ENCODE results near the gene SPATA25.
"Not testable (repeated sequence)": the region's sequence is repeated elsewhere in the genome, so short reads cannot be mapped to it uniquely, and the experiment has no call there.

Gene SPATA25

GRCh38 chr20:45892828-45893500, 5.5 kb upstream of the SPATA25 start:
- DNase-seq, result no peak

- DNase-seq, result no peak
These were observed 4.8 kb upstream of the SPATA25 start for GRCh38 chr20:45892049-45892825.

DNA sequence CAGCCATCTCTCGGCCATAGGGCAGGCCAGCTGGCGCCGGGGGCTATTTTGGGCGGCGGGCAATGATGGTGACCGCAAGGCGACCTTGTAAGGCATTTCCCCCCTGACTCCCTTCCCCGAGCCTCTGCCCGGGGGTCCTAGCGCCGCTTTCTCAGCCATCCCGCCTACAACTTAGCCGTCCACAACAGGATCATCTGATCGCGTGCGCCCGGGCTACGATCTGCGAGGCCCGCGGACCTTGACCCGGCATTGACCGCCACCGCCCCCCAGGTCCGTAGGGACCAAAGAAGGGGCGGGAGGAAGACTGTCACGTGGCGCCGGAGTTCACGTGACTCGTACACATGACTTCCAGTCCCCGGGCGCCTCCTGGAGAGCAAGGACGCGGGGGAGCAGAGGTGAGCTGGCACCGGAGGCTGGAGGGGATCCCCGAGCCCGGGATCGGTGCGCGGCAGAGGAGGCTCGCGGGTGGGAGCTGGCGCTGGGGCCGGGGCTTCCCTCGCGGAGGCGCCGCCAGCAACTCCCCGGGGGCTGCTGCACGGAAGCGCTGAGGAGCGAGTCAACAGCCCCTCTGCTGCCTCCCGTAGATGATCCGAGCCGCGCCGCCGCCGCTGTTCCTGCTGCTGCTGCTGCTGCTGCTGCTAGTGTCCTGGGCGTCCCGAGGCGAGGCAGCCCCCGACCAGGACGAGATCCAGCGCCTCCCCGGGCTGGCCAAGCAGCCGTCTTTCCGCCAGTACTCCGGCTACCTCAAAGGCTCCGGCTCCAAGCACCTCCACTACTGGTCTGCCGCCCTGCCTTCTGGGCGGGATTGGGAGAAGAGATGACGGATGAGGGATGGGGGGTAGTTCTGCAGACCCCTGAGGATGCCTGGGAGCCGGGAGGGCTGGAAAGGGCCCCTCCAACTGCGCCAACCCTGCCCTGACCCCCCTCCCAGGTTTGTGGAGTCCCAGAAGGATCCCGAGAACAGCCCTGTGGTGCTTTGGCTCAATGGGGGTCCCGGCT, 3.9 kb upstream of the SPATA25 start, which contains the start of the genes CTSA and NEURL2:
Gene CTSA (plus strand): TSS at position 351 of the 999 bp plus-strand sequence. CDS start 234 bp downstream, at position 585.
Gene NEURL2 (minus strand): TSS at position 224 of the 999 bp plus-strand sequence. CDS start 217 bp downstream, at position 7.
- DNase-seq, result peak; percentile 84 to 87

DNA sequence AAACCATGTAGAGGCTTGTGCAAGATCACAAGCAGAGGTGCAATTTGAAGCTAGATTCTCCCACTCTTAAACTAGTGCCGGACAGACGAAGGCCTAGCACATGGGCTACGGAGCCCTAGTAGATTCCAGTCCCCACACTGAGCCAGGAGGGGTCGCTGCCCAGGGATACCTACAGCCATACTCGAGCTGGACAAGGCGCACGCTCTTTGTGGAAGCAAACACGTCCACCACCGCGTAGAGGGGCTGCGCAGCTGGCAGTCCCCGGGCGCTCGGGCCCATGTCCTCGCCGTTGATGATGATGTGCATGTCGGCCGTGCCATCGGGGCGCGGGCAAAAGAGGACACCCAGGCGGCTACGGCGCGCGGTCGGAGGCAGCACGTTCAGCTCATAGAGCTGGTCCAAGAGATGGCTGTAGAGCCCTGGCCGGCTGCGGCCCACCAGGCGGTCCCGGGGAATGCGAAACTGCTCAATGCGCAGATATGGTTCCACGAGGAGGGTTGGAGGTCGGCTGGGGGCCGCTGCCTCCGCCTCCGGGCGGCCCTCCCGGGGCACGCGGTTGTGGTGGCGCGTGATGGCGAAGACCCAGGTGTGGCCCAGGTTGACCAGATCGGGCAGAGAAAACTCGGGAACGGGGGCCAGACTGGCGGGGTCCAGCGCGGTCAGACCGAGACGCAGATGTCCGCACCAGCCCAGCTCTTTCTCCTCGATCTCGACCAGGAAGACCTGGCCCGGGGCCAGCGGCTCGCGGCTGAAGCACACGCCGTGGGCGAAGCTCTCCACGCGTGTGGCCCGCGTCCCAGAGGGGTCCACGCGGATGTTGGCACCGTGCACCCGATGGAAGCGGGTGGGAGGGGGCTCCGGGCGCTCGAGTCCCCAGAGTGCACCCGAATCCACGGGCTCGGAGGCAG, 2.9 kb upstream of the SPATA25 start:
- peak; percentile 46 to 47 for DNase-seq

DNA sequence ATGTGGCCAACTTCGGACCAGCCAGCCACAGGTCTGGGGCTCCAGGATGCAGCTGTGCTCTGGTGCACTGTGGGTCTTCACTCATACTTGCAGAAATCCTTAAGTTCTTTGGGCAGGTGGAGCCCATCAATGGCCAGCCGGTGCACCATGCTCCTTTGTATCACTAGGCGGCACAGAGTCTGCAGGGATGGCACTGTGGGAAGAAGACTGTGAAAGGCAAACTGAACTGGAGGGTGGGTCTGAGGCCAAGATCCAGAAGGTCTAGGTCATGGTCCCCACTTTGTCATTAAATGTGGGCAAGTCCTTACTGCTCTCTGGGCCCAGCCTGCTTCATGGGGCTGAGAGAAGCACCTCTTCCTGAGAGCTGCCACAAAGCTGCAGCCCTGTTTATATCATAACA, 1.3 kb upstream of the SPATA25 start:
- no peak for DNase-seq

GRCh38 chr20:45886590-45887345, 654 bp downstream of the SPATA25 start:
- DNase-seq, result no peak

DNA sequence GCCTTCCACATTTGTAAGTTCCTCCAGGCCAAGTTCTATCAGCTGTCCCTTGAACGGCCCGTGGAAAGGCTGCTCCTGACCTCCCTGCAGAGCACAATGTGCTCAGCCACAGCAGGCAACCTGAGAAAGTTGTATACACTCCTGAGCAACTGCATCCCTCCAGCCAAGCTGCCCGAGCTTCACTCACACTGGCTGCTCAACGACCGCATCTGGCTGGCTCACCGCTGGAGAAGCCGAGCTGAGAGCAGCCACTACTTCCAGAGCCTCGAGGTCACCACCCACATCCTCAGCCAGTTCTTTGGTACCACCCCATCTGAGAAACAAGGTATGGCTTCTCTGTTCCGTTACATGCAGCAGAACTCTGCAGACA, 4.3 kb downstream of the SPATA25 start:
- DNase-seq, result no peak

GRCh38 chr20:45882469-45883099, 4.8 kb downstream of the SPATA25 start:
- DNase-seq, result no peak

DNA sequence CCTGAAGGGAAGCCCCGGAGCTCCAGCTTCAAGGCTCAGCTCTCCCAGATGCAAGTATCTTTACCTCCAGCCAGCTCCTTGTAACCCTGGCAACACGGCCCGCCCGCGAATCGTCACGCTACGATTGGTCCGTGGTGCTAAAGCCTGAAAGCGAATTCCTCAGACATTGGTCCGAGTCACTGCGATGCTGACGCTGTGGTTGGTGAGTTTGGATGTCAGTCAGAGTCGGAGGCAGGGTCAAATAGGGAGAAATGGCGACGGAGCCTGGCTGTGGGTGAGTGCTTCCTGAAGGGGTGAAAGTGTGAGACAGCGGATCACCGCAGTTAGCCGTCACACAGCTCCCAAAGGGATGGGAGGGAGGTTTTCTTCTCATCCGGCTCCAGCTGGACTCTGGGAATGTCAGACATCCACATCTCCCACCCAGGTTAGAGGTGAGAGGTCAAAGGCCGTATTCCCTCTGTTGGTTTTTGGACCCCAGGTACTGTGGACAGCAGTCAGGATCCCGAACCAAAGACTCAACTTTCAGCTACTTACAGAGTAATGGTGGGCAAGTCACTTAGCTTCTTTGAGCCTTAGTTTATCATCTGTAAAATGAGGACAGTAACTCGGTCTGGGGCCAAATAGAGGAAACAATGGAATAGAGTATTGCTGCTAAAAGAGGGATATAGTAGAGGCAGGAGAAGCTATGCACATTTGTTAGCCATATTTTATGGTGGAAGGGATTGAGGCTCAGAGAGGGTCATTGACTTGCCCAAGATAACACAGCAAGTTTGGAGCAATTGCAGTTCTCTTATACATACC, 6.2 kb downstream of the SPATA25 start, which contains the start of gene ZSWIM1:
Gene ZSWIM1 (plus strand): TSS at position 240 of the 801 bp plus-strand sequence. CDS start 1,366 bp downstream, outside the sequence.
- DNase-seq, result peak; percentile 98

DNA sequence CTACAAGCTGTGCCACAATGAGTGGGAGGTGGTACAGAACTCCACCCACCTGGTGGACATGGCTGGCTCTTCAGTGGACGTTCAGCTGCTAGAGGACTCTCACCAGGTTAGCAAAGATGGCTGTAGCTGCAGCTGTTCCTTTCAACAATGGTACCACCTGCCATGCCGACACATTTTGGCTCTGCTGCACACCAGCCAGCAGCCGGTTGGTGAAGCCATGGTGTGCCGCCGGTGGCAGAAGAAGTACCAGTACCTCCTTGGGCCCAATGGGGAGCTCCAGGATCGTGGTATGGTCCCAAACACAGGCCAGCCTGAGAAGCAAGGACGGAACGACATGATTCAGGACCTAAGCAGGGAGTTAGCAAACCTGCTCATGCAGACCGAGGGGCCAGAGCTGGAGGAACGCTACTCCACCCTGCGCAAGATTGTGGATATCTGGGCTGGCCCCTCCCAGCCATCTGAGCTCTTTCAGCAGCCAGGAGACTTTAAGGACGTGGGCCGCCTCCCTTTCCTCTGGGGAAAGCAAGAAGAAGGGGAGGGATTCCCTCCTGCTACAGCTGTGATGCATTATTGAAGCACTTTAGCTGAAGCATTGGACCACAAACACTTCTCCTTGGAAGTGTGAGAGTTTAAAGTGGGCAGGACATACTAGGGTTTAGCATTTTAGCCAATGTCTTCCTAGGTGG, 9.2 kb downstream of the SPATA25 start:
- DNase-seq, result no peak

GRCh38 chr20:45874576-45874975, 12.8 kb downstream of the SPATA25 start:
- DNase-seq, result no peak

- DNase-seq, result not testable (repeated sequence)
These were observed 13.3 kb downstream of the SPATA25 start for GRCh38 chr20:45874104-45874481.

- no peak for DNase-seq
These were observed 13.9 kb downstream of the SPATA25 start for GRCh38 chr20:45873409-45874103.

DNA sequence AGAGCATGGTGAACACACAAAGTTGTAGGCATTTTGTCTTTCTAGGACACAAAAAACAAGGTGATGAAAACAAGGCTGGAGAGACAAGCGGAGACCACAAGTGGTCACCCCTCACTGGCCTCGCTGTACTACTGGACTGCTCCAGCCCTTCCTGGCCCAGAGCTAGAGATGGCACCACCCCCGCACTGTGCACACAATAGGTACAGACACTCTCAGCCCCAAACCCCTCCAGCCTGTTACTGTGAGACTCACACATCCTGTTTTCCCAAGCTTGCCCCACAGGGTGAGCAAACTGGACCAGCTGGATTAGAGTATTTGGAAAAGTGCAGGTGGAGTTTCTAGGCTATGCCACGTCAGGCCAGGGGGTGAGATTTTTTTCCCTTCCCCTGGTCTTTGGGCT, 14.8 kb downstream of the SPATA25 start:
- no peak for DNase-seq

DNA sequence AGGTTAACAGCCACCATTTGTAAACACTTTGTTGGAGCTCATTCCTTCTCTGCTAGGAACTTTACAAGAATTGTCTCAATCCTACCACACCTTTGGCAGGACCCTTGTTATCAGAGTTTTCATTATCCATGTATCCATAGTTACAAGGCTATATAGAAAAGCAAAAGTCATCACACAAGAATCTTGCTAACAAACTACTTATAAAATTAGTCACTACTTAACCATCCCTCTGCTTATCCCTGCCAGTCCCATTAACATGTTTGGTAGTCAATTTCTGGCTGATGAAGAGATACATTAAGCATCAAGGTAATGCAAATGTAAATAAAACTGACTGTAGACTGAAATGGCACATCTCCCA, 19.6 kb downstream of the SPATA25 start:
- DNase-seq, result no peak

DNA sequence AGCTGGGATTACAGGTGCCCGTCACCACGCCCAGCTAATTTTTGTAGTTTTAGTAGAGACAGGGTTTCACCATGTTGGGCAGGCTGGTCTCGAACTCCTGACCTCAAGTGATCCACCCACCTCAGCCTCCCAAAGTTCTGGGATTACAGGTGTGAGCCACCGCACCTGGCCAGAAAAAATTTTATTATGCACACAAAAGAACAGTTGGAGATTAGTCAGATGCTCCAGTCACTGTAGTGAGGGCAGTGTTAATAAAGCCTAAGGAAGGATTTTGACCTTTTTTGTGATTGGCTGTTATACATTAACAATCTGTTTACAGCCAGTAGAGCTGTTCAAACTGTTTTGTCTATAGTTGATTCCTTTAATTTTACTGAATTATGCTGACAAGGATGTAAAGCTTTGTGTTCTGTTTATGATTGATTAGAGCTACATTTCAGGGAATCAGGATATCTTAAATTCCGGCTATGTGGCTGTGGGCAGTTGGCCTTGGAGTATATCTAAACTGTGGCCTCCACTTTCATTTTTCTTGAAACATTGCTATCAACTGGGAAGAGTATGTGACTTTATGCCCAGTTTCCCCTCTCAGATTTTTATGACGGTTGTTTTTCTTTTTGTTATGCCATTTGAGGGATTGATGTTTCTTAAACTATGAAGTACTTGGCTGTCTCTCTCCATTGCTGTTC, 20.1 kb downstream of the SPATA25 start:
- no peak for DNase-seq

- no peak for DNase-seq
These were observed 21.0 kb downstream of the SPATA25 start for GRCh38 chr20:45866454-45866853.
